ENCODE results near the gene ANGPTL2. TPM values are rescaled to one million over a fixed set of nuclear protein-coding genes. Genes with fewer than 3 reads are reported as not detected.

The ANGPTL2 gene
- total RNA-seq, 1 donor, result 19.9 TPM

- no peak for TF ChIP-seq CTCF (IDR thresholded peaks at IDR 0.05; ENCODE audit: insufficient read depth, low read depth, low read length)
- H3K4me3 ChIP-seq (ENCODE audit: low read depth, low read length), result no peak overlapping the region
- DNase-seq (ENCODE audit: low read depth), result no peak
These were observed 32.8 kb downstream of the ANGPTL2 start for GRCh38 chr9:127089631-127090081.

- TF ChIP-seq CTCF (IDR thresholded peaks at IDR 0.05; ENCODE audit: insufficient read depth, low read depth, low read length), result no peak
These were observed 33.5 kb downstream of the ANGPTL2 start for GRCh38 chr9:127088724-127089615.

GRCh38 chr9:127087836-127088235, 34.6 kb downstream of the ANGPTL2 start:
- TF ChIP-seq CTCF (IDR thresholded peaks at IDR 0.05; ENCODE audit: insufficient read depth, low read depth, low read length), result no peak
- no peak for DNase-seq (ENCODE audit: low read depth)
- no peak overlapping the region for H3K4me3 ChIP-seq (ENCODE audit: low read depth, low read length)

More at GRCh38 chr9:127088724-127089615, 33.5 kb downstream of the ANGPTL2 start:
- no peak for DNase-seq (ENCODE audit: low read depth)
- H3K4me3 ChIP-seq (ENCODE audit: low read depth, low read length), result no peak overlapping the region

GRCh38 chr9:127087411-127087810, 35.0 kb downstream of the ANGPTL2 start:
- H3K4me3 ChIP-seq (ENCODE audit: low read depth, low read length), result no peak overlapping the region
- no peak for DNase-seq (ENCODE audit: low read depth)
- TF ChIP-seq CTCF (IDR thresholded peaks at IDR 0.05; ENCODE audit: insufficient read depth, low read depth, low read length), result no peak

- H3K4me3 ChIP-seq (ENCODE audit: low read depth, low read length), result no peak overlapping the region
- no peak for TF ChIP-seq CTCF (IDR thresholded peaks at IDR 0.05; ENCODE audit: insufficient read depth, low read depth, low read length)
- DNase-seq (ENCODE audit: low read depth), result no peak
These were observed 35.7 kb downstream of the ANGPTL2 start for GRCh38 chr9:127086771-127087170.

GRCh38 chr9:127085186-127085585, 37.2 kb downstream of the ANGPTL2 start:
- no peak for DNase-seq (ENCODE audit: low read depth)
- TF ChIP-seq CTCF (IDR thresholded peaks at IDR 0.05; ENCODE audit: insufficient read depth, low read depth, low read length), result no peak
- no peak overlapping the region for H3K4me3 ChIP-seq (ENCODE audit: low read depth, low read length)

Data from fibroblast of villous mesenchyme (primary cell).